ENCODE data around the gene AQP12B.

- TF ChIP-seq CTCF (IDR thresholded peaks at IDR 0.05) (no peak), ZFX (IDR thresholded peaks at IDR 0.05; ENCODE audit: borderline replicate concordance) (no peak)
Observed at GRCh38 chr2:240701091-240701735, 18.5 kb upstream of the AQP12B start.
